Measurements from ENCODE around the gene SSTR4. TPM values are rescaled to one million over a fixed set of nuclear protein-coding genes. Genes with fewer than 3 reads are reported as not detected.

Gene SSTR4
- total and polyA plus RNA-seq, 9 of the 15 experiments (the other 6 are each of a cell fraction or from before 2014, with no cell fraction given) = not detected

Other genes with a start within 250 kb of the SSTR4 start
- gene THBD, start 14.4 kb downstream of the SSTR4 start, total RNA-seq (2014; rRNA removed) = 0.24 and 0.36 TPM in 2 replicates
- 0.11 and 0.13 TPM in 2 replicates for gene THBD, start 14.4 kb downstream of the SSTR4 start, total RNA-seq (2014; rRNA removed; fragmentation: Illumina TruSeq; extraction: Trizol)
- 0.22 and 0.26 TPM in 2 replicates for gene THBD, start 14.4 kb downstream of the SSTR4 start, total RNA-seq (2015; rRNA removed; fragmentation: Illumina TruSeq; extraction: Trizol)
- 0.47 and 0.49 TPM in 2 replicates for gene THBD, start 14.4 kb downstream of the SSTR4 start, total RNA-seq (2021)
- 0.24 and 0.40 TPM in 2 replicates for gene THBD, start 14.4 kb downstream of the SSTR4 start, polyA plus RNA-seq (2011; rRNA removed)
- gene THBD, start 14.4 kb downstream of the SSTR4 start, polyA plus RNA-seq (2014; fragmentation: Illumina TruSeq; extraction: Trizol) = 0.25 and 0.36 TPM in 2 replicates
- gene THBD, start 14.4 kb downstream of the SSTR4 start, polyA plus RNA-seq (2014; fragmentation: Nextera tagmentation; extraction: Ambion mirVana) = under 1 TPM; 0.07 to 0.10 TPM
- 0.33 and 0.35 TPM in 2 replicates for gene THBD, start 14.4 kb downstream of the SSTR4 start, polyA plus RNA-seq (2014; rRNA removed)
- 0.05 and 0.12 TPM in 2 replicates for gene CD93, start 51.0 kb downstream of the SSTR4 start, total RNA-seq (2014; rRNA removed)
- gene CD93, start 51.0 kb downstream of the SSTR4 start, total RNA-seq (2014; rRNA removed; fragmentation: Illumina TruSeq; extraction: Trizol) = 0.04 and 0.10 TPM in 2 replicates
- 0.04 TPM in 2 replicates for gene CD93, start 51.0 kb downstream of the SSTR4 start, total RNA-seq (2015; rRNA removed; fragmentation: Illumina TruSeq; extraction: Trizol)
- gene CD93, start 51.0 kb downstream of the SSTR4 start, total RNA-seq (2021) = 0.20 and 0.25 TPM in 2 replicates
- gene CD93, start 51.0 kb downstream of the SSTR4 start, polyA plus RNA-seq (2011; rRNA removed) = 0.12 and 0.20 TPM in 2 replicates
- gene CD93, start 51.0 kb downstream of the SSTR4 start, polyA plus RNA-seq (2014; fragmentation: Illumina TruSeq; extraction: Trizol) = 0.07 TPM in 2 replicates
- gene CD93, start 51.0 kb downstream of the SSTR4 start, polyA plus RNA-seq (2014; fragmentation: Nextera tagmentation; extraction: Ambion mirVana) = under 1 TPM; 0.03 TPM
- 0.03 and 0.08 TPM in 2 replicates for gene CD93, start 51.0 kb downstream of the SSTR4 start, polyA plus RNA-seq (2014; rRNA removed)